ENCODE results near the gene LMNTD1. TPM values are rescaled to one million over a fixed set of nuclear protein-coding genes. Genes with fewer than 3 reads are reported as not detected.

The LMNTD1 gene
- total RNA-seq, 2 donors from 2014 or later = 36.9 to 54.7 TPM

- Mint-ChIP-seq H3K4me1 (peaks cover 32% of the 10 kb centered on the region), H3K27me3 (ENCODE audit: insufficient read depth) (peaks cover 2% of the 10 kb centered on the region), H3K4me3 (no peak overlapping the region), H3K9me3 (no peaks in the 10 kb centered on the region), H3K36me3 (ENCODE audit: low read depth) (no peaks in the 10 kb centered on the region), H3K27ac (no peak overlapping the region)
- no peak overlapping the region for H3K27ac ChIP-seq (ENCODE audit: low read depth, low read length)
- no peaks in the 10 kb centered on the region for H3K27me3 ChIP-seq (ENCODE audit: control insufficient read depth, insufficient read depth, low read length, poor library complexity, severe bottlenecking)
- peak; percentile 75 for DNase-seq
- no peak overlapping the region for H3K4me3 ChIP-seq (ENCODE audit: low read length)
- no peak overlapping the region for H3K9ac ChIP-seq (ENCODE audit: extremely low read depth, low read length, poor library complexity, severe bottlenecking)
- no peaks in the 10 kb centered on the region for H3K9me3 ChIP-seq (ENCODE audit: control insufficient read depth, low read length)
- WGBS, 2 experiments (ENCODE audit: insufficient coverage in 1 of 2, insufficient read length in 1 of 2) = 61 to 64% methylated on average over 8 to 9 of the region's 9 CpGs
- TF ChIP-seq CTCF (conservative IDR thresholded peaks at IDR 0.05) = peak; percentile 100
- H3K36me3 ChIP-seq (ENCODE audit: control insufficient read depth, insufficient read depth, low read length) = no peaks in the 10 kb centered on the region
- H3K4me1 ChIP-seq (ENCODE audit: control insufficient read depth, insufficient read depth, low read length) = peaks cover 10% of the 10 kb centered on the region
Measured at GRCh38 chr12:25436206-25437030, 116.7 kb downstream of the LMNTD1 start.

- peaks cover 32% of the 10 kb centered on the region for H3K4me1 Mint-ChIP-seq
Measured at GRCh38 chr12:25435431-25435830, 117.7 kb downstream of the LMNTD1 start.

GRCh38 chr12:25434515-25434914 is 118.6 kb downstream of the LMNTD1 start:
- DNase-seq = no peak
- Histone ChIP-seq H3K36me3 (ENCODE audit: control insufficient read depth, insufficient read depth, low read length) (no peaks in the 10 kb centered on the region), H3K4me1 (ENCODE audit: control insufficient read depth, insufficient read depth, low read length) (peaks cover 10% of the 10 kb centered on the region), H3K27ac (ENCODE audit: low read depth, low read length) (no peak overlapping the region), H3K27me3 (ENCODE audit: control insufficient read depth, insufficient read depth, low read length, poor library complexity, severe bottlenecking) (no peaks in the 10 kb centered on the region), H3K9me3 (ENCODE audit: control insufficient read depth, low read length) (no peaks in the 10 kb centered on the region), H3K4me3 (ENCODE audit: low read length) (no peak overlapping the region), H3K9ac (ENCODE audit: extremely low read depth, low read length, poor library complexity, severe bottlenecking) (no peak overlapping the region)
- peaks cover 32% of the 10 kb centered on the region for H3K4me1 Mint-ChIP-seq
- no peak overlapping the region for H3K4me3 Mint-ChIP-seq
- peak overlapping the region; percentile 47 for H3K27ac Mint-ChIP-seq
- TF ChIP-seq CTCF (conservative IDR thresholded peaks at IDR 0.05) = no peak
- H3K9me3 Mint-ChIP-seq = no peaks in the 10 kb centered on the region
- no peaks in the 10 kb centered on the region for H3K36me3 Mint-ChIP-seq (ENCODE audit: low read depth)
- H3K27me3 Mint-ChIP-seq (ENCODE audit: insufficient read depth) = peaks cover 2% of the 10 kb centered on the region
- 43 to 85% methylated on average over 1 to 3 of the region's 3 CpGs for WGBS, 2 experiments (ENCODE audit: insufficient coverage in 1 of 2, insufficient read length in 1 of 2)

More at GRCh38 chr12:25435431-25435830, 117.7 kb downstream of the LMNTD1 start:
- Histone ChIP-seq H3K9ac (ENCODE audit: extremely low read depth, low read length, poor library complexity, severe bottlenecking) (no peak overlapping the region), H3K4me1 (ENCODE audit: control insufficient read depth, insufficient read depth, low read length) (peaks cover 10% of the 10 kb centered on the region), H3K9me3 (ENCODE audit: control insufficient read depth, low read length) (no peaks in the 10 kb centered on the region), H3K27ac (ENCODE audit: low read depth, low read length) (no peak overlapping the region), H3K27me3 (ENCODE audit: control insufficient read depth, insufficient read depth, low read length, poor library complexity, severe bottlenecking) (no peaks in the 10 kb centered on the region), H3K4me3 (ENCODE audit: low read length) (no peak overlapping the region), H3K36me3 (ENCODE audit: control insufficient read depth, insufficient read depth, low read length) (no peaks in the 10 kb centered on the region)
- WGBS, 2 experiments (ENCODE audit: insufficient coverage in 1 of 2, insufficient read length in 1 of 2) = 94% methylated on average over 3 of the region's 3 CpGs; no CpG with 5 or more reads in 1 of the 2 experiments
- H3K4me3 Mint-ChIP-seq = no peak overlapping the region
- DNase-seq = no peak
- TF ChIP-seq CTCF (conservative IDR thresholded peaks at IDR 0.05) = no peak
- no peak overlapping the region for H3K27ac Mint-ChIP-seq
- H3K9me3 Mint-ChIP-seq = no peaks in the 10 kb centered on the region
- no peaks in the 10 kb centered on the region for H3K36me3 Mint-ChIP-seq (ENCODE audit: low read depth)
- H3K27me3 Mint-ChIP-seq (ENCODE audit: insufficient read depth) = peaks cover 2% of the 10 kb centered on the region
